ENCODE results near the gene LIMCH1. TPM values are rescaled to one million over a fixed set of nuclear protein-coding genes. Genes with fewer than 3 reads are reported as not detected.

The LIMCH1 gene
- total and polyA plus RNA-seq, 2 of the 8 experiments (the other 6 are each of a cell fraction or from before 2014, with no cell fraction given) = 2.7 to 3.0 TPM

DNA sequence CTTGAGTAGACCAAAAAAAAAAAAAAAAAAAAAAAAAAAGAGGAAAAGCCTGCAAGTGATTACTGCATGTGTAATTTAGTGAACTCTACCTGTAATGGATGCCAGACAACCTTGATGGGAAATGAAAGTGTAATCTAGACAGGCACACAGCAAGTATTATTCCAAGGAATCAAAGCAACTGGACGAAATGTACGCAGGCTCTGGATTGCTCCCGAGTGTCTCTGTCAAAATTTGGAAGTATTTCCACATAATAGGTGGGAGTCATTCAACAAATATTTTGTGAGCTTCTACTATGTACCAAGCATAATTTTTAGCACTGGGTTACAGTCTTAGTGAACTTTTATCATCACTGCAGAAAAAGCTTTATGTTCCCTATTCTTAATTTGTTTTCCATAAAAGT lies 64.2 kb downstream of the LIMCH1 start:
- Histone ChIP-seq H2BK5ac (ENCODE audit: low read depth, low read length) (no peak overlapping the region), H4K20me1 (replicated peaks in 1 of 2; ENCODE audit: control insufficient read depth in 1 of 2, insufficient read depth in 2 of 2, low read length in 2 of 2) (no peaks in the 10 kb centered on the region), H2BK15ac (ENCODE audit: low read length) (no peak overlapping the region), H4K5ac (ENCODE audit: insufficient read length, low read depth, low read length) (no peak overlapping the region), H3K36me3 (ENCODE audit: control insufficient read depth in 2 of 4, insufficient read depth in 4 of 4, low read length in 3 of 4) (no peaks in the 10 kb centered on the region), H3K9ac (replicated peaks in 1 of 4; ENCODE audit: extremely low read depth in 1 of 4, low read depth in 3 of 4, low read length in 3 of 4) (no peak overlapping the region), H3K4me3 (ENCODE audit: extremely low read depth in 1 of 4, insufficient read depth in 2 of 4, low read depth in 3 of 4, low read length in 4 of 4) (no peak overlapping the region), H2BK20ac (ENCODE audit: low read length) (no peak overlapping the region), H4K91ac (replicated peaks; ENCODE audit: insufficient read length, low read length) (no peak overlapping the region), H3K4me1 (replicated peaks in 1 of 4; ENCODE audit: control insufficient read depth in 3 of 4, insufficient read depth in 4 of 4, low read length in 3 of 4) (no peaks in the 10 kb centered on the region), H3K23me2 (ENCODE audit: low read depth, low read length) (no peaks in the 10 kb centered on the region), H2BK120ac (replicated peaks; ENCODE audit: low read depth, low read length) (no peak overlapping the region), H3K4me2 (ENCODE audit: insufficient read depth in 1 of 2, low read depth in 2 of 2, low read length in 2 of 2) (no peak overlapping the region), H3K27me3 (replicated peaks in 1 of 4; ENCODE audit: control insufficient read depth in 3 of 4, extremely low read depth in 1 of 4, insufficient read depth in 3 of 4, low read length in 3 of 4) (no peaks in the 10 kb centered on the region), H3K18ac (ENCODE audit: extremely low read depth, low read length) (no peak overlapping the region), H3K56ac (replicated peaks; ENCODE audit: insufficient read length, low read depth, low read length) (no peak overlapping the region), H3K23ac (ENCODE audit: insufficient read length) (no peak overlapping the region), H2BK12ac (ENCODE audit: low read depth, low read length) (no peak overlapping the region), H3K14ac (ENCODE audit: insufficient read length) (no peak overlapping the region), H2AFZ (ENCODE audit: low read length) (no peak overlapping the region), H2AK5ac (ENCODE audit: low read depth, low read length) (no peak overlapping the region), H3K79me2 (ENCODE audit: control insufficient read depth in 1 of 2, insufficient read depth in 2 of 2, low read length in 2 of 2) (no peaks in the 10 kb centered on the region), H3K27ac (ENCODE audit: low read depth, low read length) (no peak overlapping the region), H3K9me3 (ENCODE audit: insufficient read depth in 2 of 2, low read depth in 1 of 2, low read length in 1 of 2) (no peaks in the 10 kb centered on the region), H4K8ac (ENCODE audit: extremely low read depth, insufficient read depth, low read length) (no peak overlapping the region), H3K4ac (replicated peaks; ENCODE audit: insufficient read length, low read depth, low read length) (no peak overlapping the region), H3K79me1 (ENCODE audit: low read depth, low read length) (no peaks in the 10 kb centered on the region)
- FAIRE-seq (no peak), DNase-seq (ENCODE audit: low read depth in 1 of 2, low spot score in 2 of 2) (no peak)
- CTCF ChIA-PET (ENCODE audit: partially characterized antibody) = interaction anchor here (0.7 kb wide), 1 partner anchor 59 kb away, joined by 3 read pairs; no protein-coding TSS in a partner anchor
- 98% methylated on average over 3 of the region's 3 CpGs; no CpG with 5 or more reads in 1 of the 2 experiments for WGBS, 2 experiments (ENCODE audit: extremely low coverage in 1 of 2, insufficient coverage in 1 of 2, insufficient read length in 1 of 2, insufficient replicate concordance in 2 of 2, low coverage in 1 of 2, low lambda C conversion rate in 2 of 2, missing lambda C conversion rate in 1 of 2)
- POLR2A ChIA-PET (ENCODE audit: partially characterized antibody) = no interaction called here
- TF ChIP-seq SRF (IDR thresholded peaks at IDR 0.05; ENCODE audit: low read depth, low read length) = no peak
- TF ChIP-seq HDAC6 (IDR thresholded peaks at IDR 0.05; ENCODE audit: low read depth, low read length) = no peak
- no peak for TF ChIP-seq ZNF274 (IDR thresholded peaks at IDR 0.05; ENCODE audit: borderline replicate concordance, extremely low read depth, low read length)
- TF ChIP-seq KDM1A (IDR thresholded peaks at IDR 0.05; ENCODE audit: borderline replicate concordance, low read length) = no peak
- no peak for TF ChIP-seq SP4 (IDR thresholded peaks at IDR 0.05; ENCODE audit: low read length)
- TF ChIP-seq SAP30 (IDR thresholded peaks at IDR 0.05; ENCODE audit: insufficient read depth, insufficient replicate concordance, low read length) = no peak
- no peak for TF ChIP-seq SIRT6 (IDR thresholded peaks at IDR 0.05; ENCODE audit: low read length)
- no peak for TF ChIP-seq CREB1 (IDR thresholded peaks at IDR 0.05)
- no peak for TF ChIP-seq POLR2A (IDR thresholded peaks at IDR 0.05; ENCODE audit: control extremely low read depth in 1 of 2, low read depth in 2 of 2, low read length in 2 of 2)
- TF ChIP-seq CHD2 (IDR thresholded peaks at IDR 0.05; ENCODE audit: low read length) = no peak
- no peak for TF ChIP-seq CHD1 (IDR thresholded peaks at IDR 0.05; ENCODE audit: low read depth, low read length)
- no peak for TF ChIP-seq TCF12 (IDR thresholded peaks at IDR 0.05; ENCODE audit: low read depth, low read length)
- TF ChIP-seq TEAD4 (IDR thresholded peaks at IDR 0.05; ENCODE audit: low read depth, low read length) = no peak
- no peak for TF ChIP-seq POU5F1 (IDR thresholded peaks at IDR 0.05; ENCODE audit: low read depth, low read length)
- TF ChIP-seq SP2 (IDR thresholded peaks at IDR 0.05; ENCODE audit: low read length) = no peak
- TF ChIP-seq CEBPB (IDR thresholded peaks at IDR 0.05; ENCODE audit: low read depth, low read length) = no peak
- TF ChIP-seq RNF2 (IDR thresholded peaks at IDR 0.05; ENCODE audit: borderline replicate concordance, low read depth, low read length, missing control alignments, poor library complexity, severe bottlenecking) = no peak
